ENCODE results near the gene SHANK3. TPM values are rescaled to one million over a fixed set of nuclear protein-coding genes. Genes with fewer than 3 reads are reported as not detected.
A peak's percentile ranks its signal among the peaks of the same experiment; 100 is the strongest.

Gene SHANK3
- total RNA-seq, 1 donor from 2014 or later = 223 TPM

DNA sequence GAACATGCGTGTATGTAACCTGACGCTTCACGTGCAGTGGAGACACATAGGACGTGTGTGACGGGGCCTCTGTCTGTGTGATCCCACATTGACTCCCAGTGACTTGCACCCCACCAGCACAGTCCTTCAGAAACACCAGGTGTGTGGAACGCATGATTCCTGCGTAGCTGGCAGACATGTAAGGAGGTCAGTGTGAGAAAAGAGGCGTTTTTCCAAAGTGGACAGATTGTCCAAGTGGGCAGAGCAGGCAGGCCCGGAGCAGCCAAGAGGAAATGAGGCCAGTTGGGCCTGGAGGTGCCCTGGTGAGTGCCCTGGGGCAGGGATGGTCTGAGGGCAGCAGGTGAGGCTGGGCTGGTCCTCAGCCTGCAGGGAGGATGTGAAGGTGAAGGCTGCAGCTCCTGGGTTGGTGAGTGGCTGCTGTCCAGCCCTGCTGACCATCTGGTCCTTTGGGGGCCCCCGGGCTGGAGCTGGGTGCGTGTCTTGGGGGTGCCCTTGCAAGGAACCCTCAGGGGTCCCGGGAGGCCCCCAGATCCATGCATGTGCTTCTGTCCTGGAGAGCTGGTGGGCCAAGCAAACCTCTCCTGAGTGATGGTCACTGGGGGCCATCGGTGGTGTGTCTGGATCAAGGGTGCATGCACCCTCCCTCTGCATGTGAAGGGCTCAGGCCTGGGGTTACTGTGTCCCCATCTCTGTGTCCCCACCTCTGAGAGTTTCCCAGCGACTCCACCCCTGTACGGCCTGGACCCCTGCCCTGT, 26.6 kb downstream of the SHANK3 start:
- Mint-ChIP-seq H3K9me3 (ENCODE audit: unreplicated experiment) (no peaks in the 10 kb centered on the region), H3K4me3 (ENCODE audit: unreplicated experiment) (peak overlapping the region; percentile 83), H3K36me3 (ENCODE audit: low read depth, unreplicated experiment) (peaks cover 72% of the 10 kb centered on the region), H3K4me1 (ENCODE audit: unreplicated experiment) (peaks cover 59% of the 10 kb centered on the region), H3K27me3 (ENCODE audit: unreplicated experiment) (peaks cover 68% of the 10 kb centered on the region), H3K27ac (ENCODE audit: unreplicated experiment) (peak overlapping the region; percentile 88)
- no peak for DNase-seq (ENCODE audit: low spot score)
- TF ChIP-seq, protein P1, sequence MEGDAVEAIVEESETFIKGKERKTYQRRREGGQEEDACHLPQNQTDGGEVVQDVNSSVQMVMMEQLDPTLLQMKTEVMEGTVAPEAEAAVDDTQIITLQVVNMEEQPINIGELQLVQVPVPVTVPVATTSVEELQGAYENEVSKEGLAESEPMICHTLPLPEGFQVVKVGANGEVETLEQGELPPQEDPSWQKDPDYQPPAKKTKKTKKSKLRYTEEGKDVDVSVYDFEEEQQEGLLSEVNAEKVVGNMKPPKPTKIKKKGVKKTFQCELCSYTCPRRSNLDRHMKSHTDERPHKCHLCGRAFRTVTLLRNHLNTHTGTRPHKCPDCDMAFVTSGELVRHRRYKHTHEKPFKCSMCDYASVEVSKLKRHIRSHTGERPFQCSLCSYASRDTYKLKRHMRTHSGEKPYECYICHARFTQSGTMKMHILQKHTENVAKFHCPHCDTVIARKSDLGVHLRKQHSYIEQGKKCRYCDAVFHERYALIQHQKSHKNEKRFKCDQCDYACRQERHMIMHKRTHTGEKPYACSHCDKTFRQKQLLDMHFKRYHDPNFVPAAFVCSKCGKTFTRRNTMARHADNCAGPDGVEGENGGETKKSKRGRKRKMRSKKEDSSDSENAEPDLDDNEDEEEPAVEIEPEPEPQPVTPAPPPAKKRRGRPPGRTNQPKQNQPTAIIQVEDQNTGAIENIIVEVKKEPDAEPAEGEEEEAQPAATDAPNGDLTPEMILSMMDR (IDR thresholded peaks at IDR 0.05; ENCODE audit: unreplicated experiment) = no peak

DNA sequence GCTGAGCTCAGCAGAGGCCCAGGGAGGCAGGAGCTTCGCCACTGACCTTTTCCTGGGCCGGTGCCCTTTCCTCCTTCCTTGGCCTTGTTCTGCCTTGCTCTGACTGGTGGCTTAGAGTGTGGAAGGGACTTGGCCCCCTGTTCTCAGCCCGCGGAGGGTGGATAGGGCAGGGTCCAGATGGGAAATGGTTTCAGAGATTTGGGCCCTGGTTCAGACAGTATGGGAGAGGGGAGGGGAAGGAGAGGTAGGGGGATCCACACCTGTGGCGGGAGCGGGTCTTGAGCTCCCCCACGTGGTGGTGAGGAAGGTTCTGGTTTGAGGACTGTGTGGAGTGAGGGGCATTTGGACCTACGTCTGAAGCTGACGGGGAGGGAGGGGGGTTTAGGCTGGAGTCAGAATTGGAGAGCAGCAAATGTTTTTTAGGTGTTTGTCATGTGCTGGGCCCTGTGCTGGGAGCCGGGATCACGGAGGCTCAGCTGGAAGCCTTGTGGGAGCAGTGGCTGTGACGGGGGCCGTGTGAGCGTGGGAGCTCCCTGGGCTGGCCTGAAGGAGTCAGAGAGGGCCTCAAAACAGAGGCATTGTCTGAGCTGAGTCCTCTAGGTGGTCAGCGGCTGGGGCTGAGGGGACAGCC, 27.2 kb downstream of the SHANK3 start:
- H3K9me3 Mint-ChIP-seq (ENCODE audit: unreplicated experiment) = no peaks in the 10 kb centered on the region
- H3K27ac Mint-ChIP-seq (ENCODE audit: unreplicated experiment) = peak overlapping the region; percentile 61
- H3K36me3 Mint-ChIP-seq (ENCODE audit: low read depth, unreplicated experiment) = peaks cover 70% of the 10 kb centered on the region
- H3K4me3 Mint-ChIP-seq (ENCODE audit: unreplicated experiment) = peak overlapping the region; percentile 74
- H3K4me1 Mint-ChIP-seq (ENCODE audit: unreplicated experiment) = peaks cover 55% of the 10 kb centered on the region
- no peak for DNase-seq (ENCODE audit: low spot score)
- TF ChIP-seq, protein P1 (IDR thresholded peaks at IDR 0.05; ENCODE audit: unreplicated experiment) = no peak
- peaks cover 72% of the 10 kb centered on the region for H3K27me3 Mint-ChIP-seq (ENCODE audit: unreplicated experiment)

DNA sequence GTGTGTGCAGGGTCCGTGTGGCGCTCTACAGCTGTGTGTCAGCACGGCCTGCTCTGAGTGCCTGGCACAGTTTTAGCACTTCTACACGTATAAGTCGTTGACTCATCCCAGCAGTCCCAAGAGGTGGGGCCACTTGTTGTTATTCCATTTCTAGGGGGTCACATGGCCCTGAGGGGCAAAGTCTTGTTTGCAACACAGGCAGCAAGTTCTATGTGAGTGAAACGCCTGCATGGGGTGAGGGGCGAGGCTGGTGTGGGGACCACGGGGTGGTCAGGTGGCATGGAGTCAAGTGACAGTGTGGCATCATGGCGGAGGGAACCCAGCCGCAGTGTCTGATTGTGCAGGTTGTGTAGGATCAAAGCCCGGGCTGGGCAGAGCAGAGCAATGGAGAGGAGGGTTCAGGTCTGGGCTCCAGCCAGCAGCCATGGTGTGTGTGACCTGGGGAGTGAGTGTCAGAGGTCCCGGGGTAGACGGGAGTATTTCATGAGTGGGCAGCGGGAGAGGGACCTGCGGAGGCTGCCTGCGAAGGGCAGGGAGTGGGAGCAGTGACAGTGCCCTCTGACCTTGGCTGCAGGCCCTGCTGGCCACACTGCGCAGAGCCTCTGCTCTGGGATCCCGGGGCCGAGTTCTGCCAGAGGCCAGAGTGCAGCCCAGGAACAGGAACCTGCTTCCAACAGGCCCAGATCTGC, 27.9 kb downstream of the SHANK3 start:
- no peak for DNase-seq (ENCODE audit: low spot score)
- TF ChIP-seq, protein P1 (IDR thresholded peaks at IDR 0.05; ENCODE audit: unreplicated experiment) = no peak
- peaks cover 72% of the 10 kb centered on the region for H3K36me3 Mint-ChIP-seq (ENCODE audit: low read depth, unreplicated experiment)
- H3K4me1 Mint-ChIP-seq (ENCODE audit: unreplicated experiment) = peaks cover 53% of the 10 kb centered on the region
- H3K27me3 Mint-ChIP-seq (ENCODE audit: unreplicated experiment) = peaks cover 72% of the 10 kb centered on the region
- no peaks in the 10 kb centered on the region for H3K9me3 Mint-ChIP-seq (ENCODE audit: unreplicated experiment)
- peak overlapping the region; percentile 74 for H3K4me3 Mint-ChIP-seq (ENCODE audit: unreplicated experiment)
- H3K27ac Mint-ChIP-seq (ENCODE audit: unreplicated experiment) = peak overlapping the region; percentile 77

DNA sequence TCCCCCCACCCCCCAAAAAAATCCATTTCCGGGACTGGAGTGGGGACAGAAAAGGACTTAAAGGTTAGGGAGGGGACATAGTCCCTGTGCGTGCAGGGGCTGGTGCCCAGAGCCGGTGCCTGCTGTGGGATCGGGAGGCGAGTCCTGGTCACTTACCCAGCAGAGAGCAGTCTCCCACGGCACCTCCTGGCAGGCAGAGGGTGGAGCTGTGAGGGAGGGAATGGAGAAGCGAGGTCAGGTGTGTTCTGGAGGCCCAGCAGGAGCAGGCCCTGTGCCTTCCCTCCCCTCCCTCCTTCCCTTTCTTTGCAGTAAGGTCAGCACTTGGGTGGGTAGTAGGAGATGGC, 28.4 kb downstream of the SHANK3 start:
- peaks cover 68% of the 10 kb centered on the region for H3K36me3 Mint-ChIP-seq (ENCODE audit: low read depth, unreplicated experiment)
- no peaks in the 10 kb centered on the region for H3K9me3 Mint-ChIP-seq (ENCODE audit: unreplicated experiment)
- DNase-seq (ENCODE audit: low spot score) = no peak
- H3K4me1 Mint-ChIP-seq (ENCODE audit: unreplicated experiment) = peaks cover 47% of the 10 kb centered on the region
- peak overlapping the region; percentile 65 for H3K27ac Mint-ChIP-seq (ENCODE audit: unreplicated experiment)
- TF ChIP-seq, protein P1 (IDR thresholded peaks at IDR 0.05; ENCODE audit: unreplicated experiment) = no peak
- peaks cover 68% of the 10 kb centered on the region for H3K27me3 Mint-ChIP-seq (ENCODE audit: unreplicated experiment)
- peak overlapping the region; percentile 82 for H3K4me3 Mint-ChIP-seq (ENCODE audit: unreplicated experiment)
